Progenitor cell of endocrine pancreas (in vitro differentiated cells): ENCODE measurements around the gene CARD6. TPM values are rescaled to one million over a fixed set of nuclear protein-coding genes. Genes with fewer than 3 reads are reported as not detected.

ENCODE experiments used
- DNase-seq: peaks from one replicate; pipeline ENCODE4 v3.0.0; 2021; ENCODE audit warnings: low spot score; ENCODE audit not compliant: unreplicated experiment
- H3K27ac Mint-ChIP-seq: 2 replicates; pipeline ENCODE4 v1.8.0; 2021; ENCODE audit warnings: mild to moderate bottlenecking, moderate library complexity, mixed read lengths
- H3K27me3 Mint-ChIP-seq: 2 replicates; pipeline ENCODE4 v1.8.0; 2021; ENCODE audit warnings: mixed read lengths
- H3K36me3 Mint-ChIP-seq: 2 replicates; pipeline ENCODE4 v1.8.0; 2022; ENCODE audit warnings: mixed read lengths; ENCODE audit not compliant: insufficient read depth
- H3K4me1 Mint-ChIP-seq: 2 replicates; pipeline ENCODE4 v1.8.0; 2021; ENCODE audit warnings: low read depth, mixed read lengths
- H3K4me3 Mint-ChIP-seq: 2 replicates; pipeline ENCODE4 v1.8.0; 2021; ENCODE audit warnings: low read depth, mild to moderate bottlenecking, moderate library complexity, mixed read lengths
- H3K9me3 Mint-ChIP-seq: 2 replicates; pipeline ENCODE4 v1.8.0; 2021; ENCODE audit warnings: low read depth, mixed read lengths
- CTCF ChIP-seq: fragments of 200-600 bp; sonication (generic); IDR thresholded peaks from one replicate; pipeline ENCODE4 v1.5.0; 2021; ENCODE audit warnings: antibody characterized with exemption, mild to moderate bottlenecking; ENCODE audit not compliant: unreplicated experiment
- total RNA-seq: library from RNA; stranded (reverse); gene quantifications from 2 replicates; pipeline ENCODE4 v1.2.1, GENCODE V29; 2021

The CARD6 gene
- total RNA-seq, 1 donor from 2014 or later = 0.74 TPM

DNA sequence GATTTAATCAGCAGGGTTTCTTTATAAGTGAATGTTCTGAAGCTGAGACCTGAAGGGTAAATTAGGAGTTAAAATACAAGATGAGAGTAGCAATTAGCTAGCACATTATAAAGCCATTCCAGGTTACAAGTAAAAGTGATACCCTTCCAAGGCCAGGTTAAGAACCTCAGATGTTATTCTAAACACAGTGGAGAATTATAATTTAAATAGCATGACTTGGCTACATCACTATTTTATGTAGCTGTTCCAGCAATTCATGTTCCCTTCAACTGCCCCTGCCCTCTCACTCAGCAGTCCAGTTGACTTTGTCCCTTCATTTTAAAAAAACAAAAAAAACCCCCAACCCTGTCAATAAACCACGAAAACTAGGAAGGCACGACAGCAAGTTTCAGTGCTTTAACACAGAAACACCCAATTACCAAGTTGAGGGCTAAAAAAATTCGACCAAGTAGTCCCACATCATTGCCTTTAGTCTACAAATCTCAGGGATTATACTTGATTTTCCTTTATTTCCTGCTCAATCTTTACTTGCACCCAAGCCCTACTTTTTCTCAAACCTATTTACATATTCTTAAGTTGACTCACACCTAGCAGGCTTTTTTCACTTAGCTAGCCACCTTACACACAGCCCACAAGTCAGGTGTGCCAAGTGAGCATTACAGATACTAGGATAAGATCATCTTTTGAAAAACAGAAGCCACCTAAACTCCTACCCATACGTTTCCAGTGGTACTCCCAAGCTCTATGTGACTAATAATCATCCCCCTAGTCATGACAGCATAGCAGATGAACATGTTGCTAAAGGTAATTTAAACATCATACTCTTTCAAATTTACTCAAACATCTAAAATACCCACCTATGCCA, 9.6 kb upstream of the CARD6 start:
- H3K9me3 Mint-ChIP-seq = no peaks in the 10 kb centered on the region
- peaks cover 57% of the 10 kb centered on the region for H3K36me3 Mint-ChIP-seq
- no peak for DNase-seq
- TF ChIP-seq CTCF = no peak
- peaks cover 35% of the 10 kb centered on the region for H3K4me1 Mint-ChIP-seq
- peak overlapping the region; percentile 73 for H3K27ac Mint-ChIP-seq
- peak overlapping the region; percentile 98 for H3K4me3 Mint-ChIP-seq
- no peaks in the 10 kb centered on the region for H3K27me3 Mint-ChIP-seq

GRCh38 chr5:40832345-40832744, 8.8 kb upstream of the CARD6 start:
- TF ChIP-seq CTCF = no peak
- Mint-ChIP-seq H3K27ac (peak overlapping the region; percentile 73), H3K36me3 (peaks cover 55% of the 10 kb centered on the region), H3K9me3 (no peaks in the 10 kb centered on the region), H3K4me1 (peaks cover 35% of the 10 kb centered on the region), H3K27me3 (no peaks in the 10 kb centered on the region), H3K4me3 (peak overlapping the region; percentile 98)
- DNase-seq = no peak

DNA sequence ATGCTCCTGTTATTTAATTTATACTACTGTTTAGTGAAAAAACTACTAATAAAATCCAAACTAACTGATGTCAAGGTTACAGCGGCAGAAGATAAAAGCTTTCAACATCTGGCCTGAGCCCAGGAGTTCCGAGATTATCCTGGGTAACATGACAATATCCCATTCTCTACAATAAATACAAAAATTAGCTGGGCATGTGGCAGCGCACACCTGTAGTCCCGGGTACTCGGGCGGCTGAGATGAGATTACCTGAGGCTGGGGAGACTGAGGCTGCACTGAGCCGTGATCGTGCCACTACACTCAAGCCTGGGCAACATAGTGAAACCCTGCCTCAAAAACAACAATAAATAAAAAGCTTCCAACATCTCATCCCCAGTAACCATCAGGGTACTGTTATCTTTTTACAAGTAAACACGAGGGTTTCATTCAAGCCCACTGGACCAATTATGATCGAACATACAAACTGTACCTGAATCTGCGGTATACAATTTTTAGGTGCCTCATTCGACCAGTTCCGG, 7.4 kb upstream of the CARD6 start:
- Mint-ChIP-seq H3K9me3 (no peaks in the 10 kb centered on the region), H3K27me3 (no peaks in the 10 kb centered on the region), H3K4me3 (peak overlapping the region; percentile 98), H3K27ac (peak overlapping the region; percentile 100), H3K36me3 (peaks cover 43% of the 10 kb centered on the region), H3K4me1 (peaks cover 35% of the 10 kb centered on the region)
- TF ChIP-seq CTCF = no peak
- no peak for DNase-seq

- no peak for TF ChIP-seq CTCF
- peaks cover 33% of the 10 kb centered on the region for H3K4me1 Mint-ChIP-seq
- peak overlapping the region; percentile 100 for H3K27ac Mint-ChIP-seq
- peak overlapping the region; percentile 98 for H3K4me3 Mint-ChIP-seq
- H3K27me3 Mint-ChIP-seq = no peaks in the 10 kb centered on the region
- no peak for DNase-seq
- H3K36me3 Mint-ChIP-seq = peaks cover 37% of the 10 kb centered on the region
- no peaks in the 10 kb centered on the region for H3K9me3 Mint-ChIP-seq
These were observed 6.7 kb upstream of the CARD6 start for GRCh38 chr5:40834391-40834848.

- Mint-ChIP-seq H3K4me3 (peak within 1 kb of the TSS; percentile 98), H3K9me3 (no peaks in the 10 kb centered on the region), H3K4me1 (peaks cover 33% of the 10 kb centered on the region), H3K36me3 (peaks cover 31% of the 10 kb centered on the region), H3K27me3 (no peaks in the 10 kb centered on the region), H3K27ac (peak within 1 kb of the TSS; percentile 100)
- TF ChIP-seq CTCF = no peak
- peak; percentile 84 for DNase-seq
These were observed 6.0 kb upstream of the CARD6 start, which contains the start of gene RPL37 for GRCh38 chr5:40834849-40835787. Gene RPL37 (minus strand): TSS chr5:40835222. CDS start chr5:40835185, 37 bp downstream.
